ENCODE results near the gene MCF2L.

DNA sequence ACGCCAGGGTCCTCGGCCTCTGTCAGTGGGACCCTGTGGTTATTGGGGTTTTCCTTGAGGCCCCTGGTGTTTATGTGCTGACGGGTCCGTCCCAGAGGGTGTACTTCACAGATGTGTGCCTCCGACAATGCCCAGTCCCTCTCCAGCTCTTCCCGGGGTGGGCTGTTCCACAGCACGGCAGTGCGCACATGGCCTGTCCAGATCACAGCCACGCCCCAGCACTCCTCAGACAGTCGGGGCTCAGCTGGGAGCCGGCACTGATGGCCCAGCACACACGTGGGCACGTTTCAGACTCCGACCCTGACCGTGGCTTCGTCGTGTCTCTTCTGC, 119.6 kb downstream of the MCF2L start:
- no peak for TF ChIP-seq CTCF (IDR thresholded peaks at IDR 0.05; ENCODE audit: insufficient read depth, low read length, poor library complexity, severe bottlenecking)
- TF ChIP-seq EZH2phosphoT487 (conservative IDR thresholded peaks at IDR 0.05; ENCODE audit: low read length): no peak
